Muscle of arm (tissue), 14 donors: ENCODE measurements around the gene RNU6-7. TPM values are rescaled to one million over a fixed set of nuclear protein-coding genes. Genes with fewer than 3 reads are reported as not detected.

Source experiments
- DNase-seq: peaks from one replicate; pipeline ENCODE4 v3.0.0-alpha.2; 2013
- long read RNA-seq, 11 donors: transcript quantifications; one replicate each; lab custom pipeline, GENCODE V29; 2026
- polyA plus RNA-seq, 12 donors: library from polyadenylated mRNA; unstranded; fragments of 120-200 nt; gene quantifications; one replicate each; pipeline ENCODE4 v1.2.1, GENCODE V29; 2013; ENCODE audit not compliant: insufficient read length in 12 of 12

RNU6-7 gene
- not detected for polyA plus RNA-seq
- long read RNA-seq, donor 1 = 0 reads
- long read RNA-seq, donor 2 = 0 reads
- long read RNA-seq, donor 3 = 0 reads
- long read RNA-seq, donor 4 = 0 reads
- long read RNA-seq, donor 5 = 0 reads
- long read RNA-seq, donor 6 = 0 reads
- long read RNA-seq, donor 7 = 0 reads
- long read RNA-seq, donor 8 = 0 reads
- long read RNA-seq, donor 9 = 0 reads
- long read RNA-seq, donor 10 = 0 reads
- long read RNA-seq, donor 11 = 0 reads

DNA sequence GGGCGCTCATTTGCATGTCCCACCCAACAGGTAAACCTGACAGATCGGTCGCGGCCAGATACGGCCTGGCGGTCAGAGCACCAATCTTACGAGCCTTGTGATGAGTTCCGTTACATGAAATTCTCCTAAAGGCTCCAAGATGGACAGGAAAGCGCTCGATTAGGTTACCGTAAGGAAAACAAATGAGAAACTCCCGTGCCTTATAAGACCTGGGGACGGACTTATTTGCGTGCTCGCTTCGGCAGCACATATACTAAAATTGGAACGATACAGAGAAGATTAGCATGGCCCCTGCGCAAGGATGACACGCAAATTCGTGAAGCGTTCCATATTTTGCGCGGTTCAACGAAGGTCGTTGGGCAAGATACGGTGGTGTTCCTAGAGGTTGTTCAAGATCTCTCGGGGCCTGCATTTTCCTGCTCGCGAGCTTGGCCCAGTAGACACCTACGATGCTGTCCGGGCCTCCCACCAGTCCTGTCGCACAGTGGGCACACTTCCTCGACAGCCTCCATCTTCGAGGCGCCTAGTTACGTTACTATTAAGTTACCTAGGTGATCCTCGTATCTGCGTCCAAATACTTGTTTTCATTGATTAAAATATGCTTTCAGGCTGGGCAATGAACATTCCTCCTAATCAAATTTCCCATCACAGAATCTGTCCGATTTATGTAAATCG is at the start of gene RNU6-7:
Gene RNU6-7, plus strand, starts transcription at position 230 of the 675 bp plus-strand sequence.
- no peak for DNase-seq

DNA sequence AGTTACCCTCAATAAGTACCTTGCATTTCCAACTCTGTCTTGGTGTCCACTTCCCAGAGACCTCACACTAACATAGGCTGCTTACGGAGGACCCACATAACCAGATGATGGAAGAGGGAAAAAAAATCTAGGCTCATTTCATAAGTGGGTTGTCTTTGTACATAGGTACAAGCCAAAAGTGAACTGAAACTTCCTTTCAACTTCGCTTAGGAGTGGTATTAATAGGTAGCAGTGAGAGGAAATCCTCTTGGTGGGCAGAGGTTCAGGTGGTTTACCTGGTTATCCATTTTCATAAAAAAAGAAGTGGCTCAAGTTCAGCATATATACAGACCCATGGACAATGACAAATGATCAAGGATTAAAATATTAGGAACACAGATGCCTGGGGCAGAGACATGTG is 35.8 kb upstream of the RNU6-7 start:
- no peak for DNase-seq

DNA sequence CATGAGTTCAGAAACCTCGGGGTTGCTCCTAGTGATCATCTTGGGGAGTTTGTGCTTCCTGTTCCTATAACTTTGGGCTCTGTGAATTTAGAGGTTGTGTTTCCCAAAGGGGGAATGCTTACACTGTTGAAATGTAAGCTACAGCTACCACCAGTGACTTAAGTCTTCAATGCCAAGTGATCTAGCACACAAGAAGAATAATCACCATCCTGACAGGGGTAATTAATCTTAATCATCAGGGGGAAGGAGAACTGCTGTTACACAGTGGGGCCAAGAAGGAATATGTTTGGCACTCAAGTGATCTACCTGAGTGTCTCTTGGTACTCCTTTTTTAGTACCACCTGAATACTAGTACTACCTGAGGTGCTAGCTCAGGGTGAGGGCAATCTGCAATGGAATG is 34.9 kb upstream of the RNU6-7 start:
- DNase-seq = no peak

DNA sequence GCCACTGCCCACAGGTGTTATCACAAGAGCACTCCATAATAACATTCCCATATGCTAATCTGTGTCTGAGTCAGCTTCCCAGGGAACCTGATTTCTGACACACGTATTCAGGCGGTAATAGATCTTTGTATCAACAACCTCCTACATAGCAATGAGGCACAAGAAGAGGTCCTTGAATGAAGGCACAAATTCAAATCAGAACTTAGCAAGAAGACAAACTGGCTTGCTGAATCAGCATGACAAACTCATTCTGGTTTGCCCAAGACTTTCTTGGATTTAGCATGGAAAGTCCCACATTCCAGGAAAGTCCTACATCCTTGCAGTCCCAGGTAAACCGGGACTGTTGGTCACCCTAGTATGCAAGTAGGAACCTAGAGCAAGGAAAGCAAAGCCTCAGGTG is 33.9 kb upstream of the RNU6-7 start:
- no peak for DNase-seq

DNA sequence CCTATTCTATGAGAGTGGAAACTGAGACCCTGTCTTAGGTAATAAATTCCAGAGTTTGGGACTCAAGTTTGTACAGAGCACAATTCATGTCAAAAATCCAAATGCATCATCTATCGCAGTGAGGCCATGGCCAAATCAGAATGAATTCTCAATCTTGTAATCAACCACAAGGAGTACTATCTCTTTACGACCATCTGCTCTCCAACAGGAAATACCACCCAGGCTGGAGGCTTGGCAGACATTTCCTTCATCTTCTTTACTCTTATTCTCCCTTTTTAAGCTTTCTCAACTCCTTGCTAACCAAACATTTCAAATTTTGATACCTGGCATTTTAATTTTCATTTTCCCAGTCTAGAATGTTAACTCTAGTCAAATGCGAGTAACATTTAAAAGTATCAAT is 32.7 kb upstream of the RNU6-7 start:
- DNase-seq = no peak

DNA sequence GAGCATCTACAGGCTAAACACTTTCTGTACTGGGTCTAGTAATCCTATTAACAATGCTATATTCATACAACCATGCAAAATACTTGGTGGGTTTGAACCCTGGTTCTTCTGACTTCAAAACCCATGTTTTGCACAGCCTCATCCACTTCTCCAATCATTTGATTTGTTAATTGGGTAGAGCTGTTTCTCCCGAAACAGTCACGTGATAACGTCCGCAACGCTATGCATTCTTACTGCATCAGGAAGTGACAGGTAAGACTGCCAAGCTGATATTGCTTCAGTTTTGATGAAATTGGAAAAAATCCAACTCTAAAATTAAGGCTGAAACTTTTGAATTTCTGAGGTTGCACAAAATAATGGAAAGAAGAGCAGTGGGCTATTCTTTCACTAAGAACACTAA is 30.4 kb upstream of the RNU6-7 start:
- no peak for DNase-seq

DNA sequence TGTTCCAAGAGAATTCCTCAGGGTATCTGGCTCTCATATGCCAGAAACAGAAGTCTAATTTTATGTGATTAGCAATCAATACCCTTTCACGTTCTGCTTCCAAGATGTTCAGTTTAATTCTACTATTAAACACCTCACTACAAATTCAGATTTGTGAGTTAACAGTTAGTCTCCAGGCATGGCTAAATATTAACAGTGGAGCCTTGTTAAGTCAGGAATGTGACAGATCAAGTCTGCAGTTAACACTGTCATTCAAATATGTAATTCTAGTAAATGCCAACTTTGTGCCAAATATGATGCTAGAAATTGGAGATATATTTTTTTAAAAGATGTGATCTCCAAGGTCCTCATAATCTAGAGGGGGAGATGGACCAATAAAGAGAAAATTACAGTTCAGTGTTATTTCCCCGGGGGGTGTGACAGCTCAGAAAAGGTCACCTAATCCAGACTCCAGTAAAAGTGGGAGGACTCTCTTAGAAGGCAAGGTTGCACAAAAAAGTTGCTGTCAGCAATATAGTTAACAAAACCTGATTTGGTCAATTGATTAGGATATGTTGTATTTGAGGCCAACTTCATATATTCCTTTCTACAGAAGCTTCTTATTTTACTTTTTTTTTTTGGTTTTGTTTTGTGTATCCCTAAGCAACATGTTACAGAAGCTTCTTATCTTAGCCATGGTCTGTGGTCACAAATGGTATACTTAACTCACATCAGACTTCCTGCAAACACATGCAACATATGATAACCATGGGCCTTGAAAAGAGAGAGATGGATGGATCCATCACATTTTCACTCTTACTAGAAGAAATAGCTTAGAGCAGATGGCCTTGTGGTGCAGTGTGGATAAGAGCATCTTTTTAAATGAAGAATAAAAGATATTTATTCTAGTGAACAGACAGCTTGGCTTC is 18.4 kb upstream of the RNU6-7 start:
- DNase-seq = no peak

DNA sequence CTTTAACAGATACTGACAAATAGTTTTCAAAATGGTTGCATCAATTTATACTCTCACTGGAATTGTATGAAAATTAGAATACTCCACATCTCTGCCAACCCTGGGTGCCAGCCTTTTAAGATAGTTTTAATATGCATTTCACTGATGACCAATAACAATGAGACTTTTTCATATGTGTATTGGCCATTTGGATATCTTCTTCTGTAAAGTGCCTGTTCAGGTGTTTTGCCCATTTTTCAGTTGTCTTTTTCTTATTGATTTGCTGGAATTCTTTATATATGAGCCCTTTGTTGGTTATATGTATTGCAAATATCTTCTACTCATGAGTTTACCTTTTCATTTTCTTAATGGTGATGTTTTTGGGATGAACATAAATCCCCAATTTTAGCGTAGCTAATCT is 16.7 kb upstream of the RNU6-7 start:
- no peak for DNase-seq

DNA sequence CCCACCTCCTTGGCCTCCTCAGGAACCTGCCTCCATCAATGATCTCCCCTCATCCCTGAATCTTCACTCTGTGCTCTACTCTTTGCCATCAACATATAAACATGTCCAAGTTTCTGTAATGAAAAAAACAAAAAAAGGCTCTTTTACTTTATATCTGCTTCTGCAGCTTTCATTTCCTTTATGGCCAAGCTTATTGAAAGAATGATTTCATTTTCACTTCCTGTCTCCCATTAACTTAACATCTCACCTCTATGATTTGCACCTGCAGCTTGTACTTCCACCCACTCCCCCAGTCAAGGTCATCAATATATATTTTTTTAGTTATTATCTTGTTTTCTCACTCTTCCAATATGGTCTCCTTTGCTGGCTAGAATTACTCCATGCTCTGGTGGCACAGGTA is 15.6 kb upstream of the RNU6-7 start:
- no peak for DNase-seq

DNA sequence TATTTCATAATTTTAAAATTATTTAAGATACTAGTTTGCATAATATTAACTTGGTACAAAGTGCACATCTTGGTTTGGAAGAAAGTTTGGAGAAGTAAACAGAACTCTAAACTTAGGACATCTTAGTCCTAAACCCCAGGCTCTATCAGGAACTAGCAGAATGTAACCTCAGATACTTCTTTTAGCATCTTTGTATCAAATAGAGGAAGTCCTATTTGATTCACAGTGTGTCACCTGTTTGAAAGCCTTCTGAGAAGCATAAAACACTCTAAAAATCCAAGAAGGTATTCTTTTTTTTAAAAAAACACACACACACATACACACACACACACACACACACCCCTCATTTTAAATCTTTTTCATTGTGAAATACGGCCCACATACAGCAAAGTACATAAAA is 12.0 kb upstream of the RNU6-7 start:
- no peak for DNase-seq

DNA sequence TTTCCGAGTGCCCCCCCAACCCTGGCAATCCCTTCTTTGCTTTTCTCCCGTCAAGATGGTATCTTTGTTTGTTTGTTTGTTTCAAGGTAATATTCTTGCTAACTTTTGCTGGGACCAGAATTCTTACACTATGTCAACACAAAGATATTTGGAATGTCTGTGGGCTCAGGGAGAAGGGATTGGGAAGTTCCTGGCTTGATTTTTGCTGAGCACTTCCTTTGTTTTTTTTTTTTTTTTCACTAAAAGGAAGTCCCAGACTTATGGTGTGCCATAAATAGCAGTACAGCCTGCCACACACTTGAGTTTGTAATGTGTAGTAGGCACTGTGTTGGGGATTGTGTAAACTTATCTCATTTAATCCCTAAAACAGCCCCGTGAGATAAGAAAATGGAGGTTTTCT is 11.2 kb upstream of the RNU6-7 start:
- DNase-seq = no peak

DNA sequence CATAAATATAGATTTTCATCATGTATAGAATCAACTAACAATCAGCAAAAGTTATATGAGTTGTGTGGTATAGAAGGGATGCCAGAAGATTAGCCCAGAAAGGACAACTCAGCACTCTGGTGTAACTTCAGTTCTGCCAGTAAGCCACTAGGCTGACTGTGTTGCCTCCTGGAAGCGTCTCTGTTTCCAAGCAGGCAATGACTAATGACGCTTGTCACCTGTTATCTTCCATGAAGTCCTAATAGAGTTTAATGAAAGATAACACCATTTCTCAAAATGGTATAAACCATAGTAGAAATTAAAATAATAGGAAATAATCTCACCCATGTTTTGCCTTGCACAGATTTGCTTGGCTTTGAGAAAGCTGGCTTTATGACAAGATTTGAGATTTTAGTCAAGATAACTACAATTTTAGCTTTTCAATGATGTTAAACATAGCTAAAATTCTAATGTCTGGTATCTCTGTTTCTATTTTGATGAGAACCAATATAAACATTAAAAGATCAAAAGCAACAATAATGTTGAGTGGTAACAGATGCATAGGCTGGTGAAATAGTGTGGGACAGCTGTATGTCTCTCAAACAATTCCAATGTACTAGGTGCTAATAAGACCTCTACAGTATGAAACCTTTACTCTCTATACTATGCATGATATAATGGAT is 9.0 kb upstream of the RNU6-7 start:
- DNase-seq = no peak

DNA sequence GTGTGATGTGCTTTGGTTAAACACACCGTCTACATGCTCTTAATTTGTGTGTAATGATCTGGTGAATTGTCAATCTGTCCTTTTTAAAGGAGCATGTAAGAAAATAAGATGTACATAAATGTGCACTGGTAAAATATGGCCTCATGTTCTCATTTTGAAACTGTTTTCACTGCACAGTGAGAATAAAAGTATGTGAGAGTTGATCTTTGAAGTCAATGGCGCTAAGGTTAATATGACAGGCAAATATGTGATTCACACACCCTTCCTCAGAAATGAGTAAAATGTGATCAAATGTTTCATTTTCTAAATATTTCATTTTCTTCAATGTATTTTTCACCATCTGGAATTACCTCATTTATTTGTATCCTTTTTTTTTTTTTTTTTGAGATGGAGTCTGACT is 8.3 kb upstream of the RNU6-7 start:
- no peak for DNase-seq

DNA sequence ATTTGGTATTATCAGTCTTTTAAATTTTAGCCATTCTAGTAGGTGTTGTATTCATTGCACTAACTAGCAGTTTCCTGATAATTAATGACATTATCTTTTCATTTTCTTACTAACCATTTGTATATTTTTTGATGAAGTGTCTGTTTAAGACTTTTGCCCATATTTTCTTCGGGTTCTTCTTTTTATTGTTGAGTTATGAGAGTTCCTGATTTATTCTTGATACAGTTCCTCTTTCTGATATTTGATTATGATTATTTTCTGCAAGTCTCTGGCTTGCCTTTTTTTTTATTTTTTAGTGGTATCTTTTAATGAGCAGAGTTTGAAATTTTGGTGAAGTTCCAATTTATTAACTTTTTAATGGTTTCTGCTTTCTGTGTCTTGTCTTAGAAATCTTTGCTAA is 6.2 kb upstream of the RNU6-7 start:
- no peak for DNase-seq

DNA sequence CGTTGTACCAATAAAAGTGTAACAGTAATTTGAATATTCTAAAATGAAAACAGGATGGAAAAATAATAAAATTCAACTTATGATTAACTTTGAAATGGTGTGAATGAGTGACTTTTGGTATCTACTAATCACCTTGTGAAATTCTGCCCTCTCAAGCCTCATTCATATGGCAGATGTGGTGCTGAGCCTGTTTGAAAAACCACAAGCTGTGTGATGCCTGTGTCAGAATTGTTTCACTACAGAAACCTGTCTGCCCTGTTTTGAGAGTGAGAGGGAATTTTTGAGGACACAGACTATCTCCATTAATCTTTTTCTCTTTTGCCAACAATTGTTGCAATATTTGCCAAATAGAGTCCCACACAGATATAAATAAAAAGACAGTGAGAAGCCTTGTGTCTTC is 3.9 kb upstream of the RNU6-7 start:
- no peak for DNase-seq

DNA sequence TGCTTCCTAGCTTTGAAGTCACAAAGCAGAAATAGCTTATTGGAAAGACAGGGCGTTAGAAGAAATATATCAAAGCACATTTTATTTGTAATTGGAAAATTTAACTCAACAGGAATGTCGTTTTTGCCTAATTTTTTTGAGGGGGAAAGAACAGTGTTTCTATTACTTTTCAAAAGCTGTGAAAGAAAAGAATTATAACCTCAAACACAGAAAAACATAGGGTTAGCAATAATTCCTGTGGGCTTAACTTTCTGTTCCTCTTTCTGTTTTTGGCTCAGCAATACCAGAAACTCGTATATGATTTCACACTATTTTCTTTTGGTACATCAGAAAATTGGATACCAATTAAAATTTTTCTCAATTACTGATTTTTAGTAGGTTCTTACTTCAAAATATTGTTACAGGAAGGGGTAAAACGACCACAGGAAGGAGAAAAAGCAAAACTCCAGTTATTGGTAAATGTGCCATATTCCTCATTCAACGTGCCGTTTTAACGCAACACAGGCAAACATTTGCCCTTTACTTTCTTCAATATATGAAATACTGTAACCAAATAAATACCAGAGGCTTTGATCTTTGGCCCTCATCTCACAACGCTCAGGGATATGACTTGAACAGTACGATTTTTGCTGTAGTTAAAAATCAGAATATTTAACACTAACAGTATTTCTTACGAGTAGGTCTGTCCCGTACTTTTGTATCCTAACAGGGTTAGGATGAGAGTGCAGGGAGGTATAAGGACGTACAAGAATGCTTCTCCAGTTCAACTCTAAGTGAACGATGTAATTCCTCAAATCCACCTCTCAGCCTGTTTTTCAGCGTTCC is 1.3 kb upstream of the RNU6-7 start:
- no peak for DNase-seq

DNA sequence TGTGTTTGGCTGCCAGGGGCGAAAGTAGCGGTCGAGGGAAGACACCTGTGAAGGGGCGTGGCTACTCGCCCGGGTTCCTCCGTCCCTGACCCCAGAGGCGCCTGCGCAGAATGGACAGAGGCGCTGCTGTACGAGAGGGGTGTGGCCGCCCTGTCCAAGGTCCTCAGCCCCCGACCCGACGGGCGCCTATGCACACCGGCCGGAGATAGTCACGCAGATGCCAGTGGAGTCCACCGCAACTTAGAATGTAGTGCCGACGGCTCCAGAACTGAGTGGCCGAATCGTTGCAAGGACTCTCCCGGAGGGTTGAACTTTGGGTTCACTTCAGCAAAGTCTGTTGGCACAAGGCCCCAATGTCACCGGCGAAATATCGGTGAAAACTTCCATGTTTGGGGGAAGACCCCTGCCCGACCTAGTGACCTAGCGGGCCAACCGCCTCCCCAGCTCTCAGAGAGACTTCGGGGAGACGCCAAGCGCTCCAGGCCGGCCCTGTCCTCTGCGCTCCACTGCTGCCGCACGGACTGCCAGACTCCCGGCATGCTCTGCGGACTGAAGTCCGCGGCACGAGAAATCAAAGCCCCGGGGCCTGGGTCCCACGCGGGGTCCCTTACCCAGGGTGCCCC is 541 bp upstream of the RNU6-7 start:
- peak; percentile 77 for DNase-seq

DNA sequence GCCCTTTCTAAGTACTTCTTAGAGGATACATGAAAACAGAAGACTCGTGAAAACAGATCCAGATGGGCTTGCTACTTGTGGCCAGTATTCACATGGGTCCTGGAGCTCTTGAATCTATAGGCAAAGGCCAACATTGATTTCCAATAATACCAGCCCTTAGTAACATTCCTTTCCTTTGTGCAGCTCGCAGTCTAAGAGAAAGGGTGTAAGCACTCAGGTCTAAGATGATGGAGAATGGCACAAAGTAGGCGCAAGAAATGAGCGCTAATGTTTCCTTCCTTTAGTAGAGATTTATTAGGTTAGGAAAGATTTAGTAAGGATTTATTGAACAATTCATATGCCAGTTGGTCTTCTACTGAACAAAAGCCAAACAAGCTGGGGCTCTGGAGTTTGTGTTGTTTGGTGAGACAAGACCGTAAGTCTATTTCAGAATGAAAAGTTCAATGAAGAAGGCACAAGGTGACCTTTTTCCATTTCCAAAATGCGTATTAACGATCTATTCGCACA is 699 bp downstream of the RNU6-7 start:
- DNase-seq = peak; percentile 33

DNA sequence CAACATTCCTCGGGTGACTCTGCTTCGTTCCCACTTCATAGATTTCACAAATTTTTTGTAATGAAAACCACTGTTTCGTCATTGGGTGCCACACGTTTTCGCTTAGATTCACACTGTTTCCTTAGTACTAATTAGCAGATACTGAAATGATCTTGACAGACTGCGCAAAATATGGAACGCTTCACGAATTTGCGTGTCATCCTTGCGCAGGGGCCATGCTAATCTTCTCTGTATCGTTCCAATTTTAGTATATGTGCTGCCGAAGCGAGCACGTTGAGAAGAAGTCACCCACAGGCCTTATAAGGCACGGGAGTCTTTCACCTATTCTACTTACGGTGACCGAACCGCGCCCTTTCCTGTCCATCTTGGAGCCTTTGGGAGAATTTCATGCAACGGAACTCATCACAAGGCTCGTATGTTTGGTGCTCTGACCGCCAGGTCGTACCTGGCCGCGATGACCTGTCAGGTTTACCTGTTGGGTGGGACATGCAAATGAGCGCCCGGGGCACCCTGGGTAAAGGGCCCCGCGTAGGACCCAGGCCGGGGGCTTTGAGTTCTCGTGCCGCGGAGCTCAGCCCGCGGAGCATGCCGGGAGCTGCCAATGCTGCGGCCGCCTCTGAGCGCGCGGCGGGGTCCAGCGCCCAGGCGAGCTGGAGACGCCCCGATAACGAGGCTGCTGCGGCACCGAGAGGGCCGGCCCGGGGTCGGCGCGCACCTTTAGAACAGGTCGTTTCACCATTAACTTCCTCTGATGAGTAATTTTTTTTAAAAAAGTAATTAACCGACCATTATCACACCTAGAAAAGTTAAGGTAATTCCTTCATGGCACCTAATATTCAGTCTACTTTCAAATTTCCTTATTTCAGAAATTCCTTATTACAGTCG is 1.4 kb downstream of the RNU6-7 start, which contains the start of gene RNU6-8:
Gene RNU6-8, minus strand, starts transcription at position 272 of the 885 bp plus-strand sequence.
- DNase-seq = peak; percentile 81
